GM23338 (cell line): ENCODE results near the gene MTMR6. TPM values are rescaled to one million over a fixed set of nuclear protein-coding genes. Genes with fewer than 3 reads are reported as not detected.

Experiments
- ATAC-seq: fragments of 200-7000 bp; cut with Tn5 transposase; 3 replicates; pipeline ENCODE4 v1.9.1; 2020
- DNase-seq: peaks from one replicate; pipeline ENCODE4 v3.0.0-alpha.2; 2015; ENCODE audit warnings: low spot score
- H2AFZ ChIP-seq: fragments of 200-600 bp; sonication (generic); 2 replicates; pipeline ENCODE4 v1.8.0; 2016; ENCODE audit warnings: antibody characterized with exemption, mild to moderate bottlenecking, moderate library complexity
- H3F3A ChIP-seq: fragments of 200-600 bp; sonication (generic); replicated peaks from 2 replicates; pipeline ENCODE4 v1.8.0; 2017; ENCODE audit warnings: antibody characterized with exemption, mixed run types, low read depth
- H3K27ac ChIP-seq: fragments of 200-600 bp; sonication (generic); 2 replicates; pipeline ENCODE4 v1.6.1; 2016; ENCODE audit warnings: low read depth
- H3K27me3 ChIP-seq: fragments of 200-600 bp; sonication (generic); 2 replicates; pipeline ENCODE4 v1.8.0; 2016; ENCODE audit warnings: mild to moderate bottlenecking, mixed run types, moderate library complexity; ENCODE audit not compliant: insufficient read depth
- H3K36me3 ChIP-seq: fragments of 200-600 bp; sonication (generic); 2 replicates; pipeline ENCODE4 v1.8.0; 2016; ENCODE audit warnings: mild to moderate bottlenecking; ENCODE audit not compliant: insufficient read depth
- H3K4me1 ChIP-seq: fragments of 200-600 bp; sonication (generic); 2 replicates; pipeline ENCODE4 v1.8.0; 2016; ENCODE audit warnings: mild to moderate bottlenecking, moderate library complexity; ENCODE audit not compliant: insufficient read depth
- H3K4me2 ChIP-seq: fragments of 200-600 bp; sonication (generic); 2 replicates; pipeline ENCODE4 v1.7.1; 2017; ENCODE audit warnings: mixed run types
- H3K4me3 ChIP-seq: fragments of 200-600 bp; sonication (generic); 2 replicates; pipeline ENCODE4 v1.6.1; 2016; ENCODE audit warnings: mixed run types
- H3K79me2 ChIP-seq: fragments of 200-600 bp; sonication (generic); replicated peaks from 2 replicates; pipeline ENCODE4 v1.8.0; 2017; ENCODE audit warnings: mild to moderate bottlenecking; ENCODE audit not compliant: insufficient read depth
- H3K9me2 ChIP-seq: fragments of 200-600 bp; sonication (generic); 2 replicates; pipeline ENCODE4 v1.8.0; 2017; ENCODE audit not compliant: insufficient read depth
- H4K20me1 ChIP-seq: fragments of 200-600 bp; sonication (generic); replicated peaks from 2 replicates; pipeline ENCODE4 v1.8.0; 2017; ENCODE audit warnings: mild to moderate bottlenecking; ENCODE audit not compliant: insufficient read depth
- H3K27ac Mint-ChIP-seq: 2 replicates; pipeline ENCODE4 v1.8.0; 2020; ENCODE audit warnings: inconsistent platforms, mild to moderate bottlenecking, moderate library complexity, mixed read lengths
- H3K27me3 Mint-ChIP-seq: 3 replicates; pipeline ENCODE4 v1.8.0; 2022; ENCODE audit warnings: low read depth, mild to moderate bottlenecking, moderate library complexity, mixed read lengths, inconsistent platforms; ENCODE audit not compliant: insufficient read depth, poor library complexity
- H3K36me3 Mint-ChIP-seq: 3 replicates; pipeline ENCODE4 v1.8.0; 2021; ENCODE audit warnings: low read depth, mild to moderate bottlenecking, inconsistent platforms, moderate library complexity, mixed read lengths
- H3K4me1 Mint-ChIP-seq: 3 replicates; pipeline ENCODE4 v1.8.0; 2020; ENCODE audit warnings: mild to moderate bottlenecking, inconsistent platforms, mixed read lengths
- H3K4me3 Mint-ChIP-seq: 3 replicates; pipeline ENCODE4 v1.8.0; 2021; ENCODE audit warnings: moderate library complexity, mild to moderate bottlenecking, inconsistent platforms, mixed read lengths
- H3K9me3 Mint-ChIP-seq: 3 replicates; pipeline ENCODE4 v1.8.0; 2020; ENCODE audit warnings: moderate library complexity, mild to moderate bottlenecking, inconsistent platforms, mixed read lengths
- CREB1 ChIP-seq: fragments of 250-450 bp; sonication (Bioruptor Pico); IDR thresholded peaks from 2 replicates; pipeline ENCODE4 v1.5.0; 2020; ENCODE audit warnings: low read depth, mild to moderate bottlenecking, moderate library complexity
- EZH2 ChIP-seq: fragments of 200-600 bp; sonication (generic); IDR thresholded peaks from one replicate; pipeline ENCODE4 v1.8.0; 2017; ENCODE audit warnings: antibody characterized with exemption, mild to moderate bottlenecking, low read depth; ENCODE audit not compliant: unreplicated experiment
- EZH2phosphoT487 ChIP-seq: fragments of 200-600 bp; sonication (generic); IDR thresholded peaks from one replicate; pipeline ENCODE4 v1.8.1; 2018; ENCODE audit warnings: antibody characterized with exemption; ENCODE audit not compliant: unreplicated experiment
- JUNB ChIP-seq: IDR thresholded peaks from one replicate; pipeline ENCODE4 v1.6.1; 2016; ENCODE audit warnings: antibody characterized with exemption; ENCODE audit not compliant: unreplicated experiment
- NANOG ChIP-seq: IDR thresholded peaks from 2 replicates; pipeline ENCODE4 v1.6.1; 2016; ENCODE audit warnings: antibody characterized with exemption, borderline replicate concordance
- POLR2AphosphoS5 ChIP-seq: IDR thresholded peaks from 2 replicates; pipeline ENCODE4 v1.6.1; 2016; ENCODE audit warnings: antibody characterized with exemption, low read depth
- STAT1 ChIP-seq: IDR thresholded peaks from one replicate; pipeline ENCODE4 v1.6.1; 2016; ENCODE audit warnings: antibody characterized with exemption; ENCODE audit not compliant: unreplicated experiment
- ZNF114 ChIP-seq: fragments of 250-450 bp; sonication (Bioruptor Pico); IDR thresholded peaks from 2 replicates; pipeline ENCODE4 v1.5.0; 2020; ENCODE audit warnings: mild to moderate bottlenecking, moderate library complexity
- ZNF331 ChIP-seq: fragments of 250-450 bp; sonication (Bioruptor Pico); IDR thresholded peaks from 2 replicates; pipeline ENCODE4 v1.5.0; 2020; ENCODE audit warnings: low read depth, mild to moderate bottlenecking, moderate library complexity
- polyA plus RNA-seq: library from polyadenylated mRNA; unstranded; fragments of >200 nt; fragmentation: Nextera tagmentation; extraction: Ambion mirVana; gene quantifications from 2 replicates; pipeline ENCODE4 v1.2.1, GENCODE V29; 2016
- total RNA-seq: library from RNA; depleted of rRNA; stranded (reverse); fragments of >200 nt; shearing (Covaris generic); gene quantifications from 2 replicates; pipeline ENCODE4 v1.2.3, GENCODE V29; 2014
- TF ChIP-seq, protein P1 (sequence below): IDR thresholded peaks from one replicate; pipeline ENCODE4 v1.6.1; 2018; ENCODE audit warnings: antibody characterized with exemption; ENCODE audit not compliant: unreplicated experiment
- TF ChIP-seq, protein P2 (sequence below): IDR thresholded peaks from 2 replicates; pipeline ENCODE4 v1.6.1; 2016; ENCODE audit warnings: antibody characterized with exemption
- TF ChIP-seq, protein P3 (sequence below), 2 experiments: fragments of 200-600 bp in 1 of 2; sonication (generic) in 1 of 2; conservative IDR thresholded peaks; 2 replicates each; pipeline versions ENCODE4 v1.5.1 to v1.6.1; 2016 to 2017; ENCODE audit warnings: antibody characterized with exemption in 2 of 2, low read depth in 2 of 2, mild to moderate bottlenecking in 2 of 2, moderate library complexity in 1 of 2
- TF ChIP-seq, protein P4 (sequence below): fragments of 250-450 bp; sonication (Bioruptor Pico); IDR thresholded peaks from 2 replicates; pipeline ENCODE4 v1.5.0; 2020; ENCODE audit warnings: mild to moderate bottlenecking, moderate library complexity

Gene MTMR6
- total and polyA plus RNA-seq, 2 experiments from 2014 or later, result 4.6 to 9.5 TPM

DNA sequence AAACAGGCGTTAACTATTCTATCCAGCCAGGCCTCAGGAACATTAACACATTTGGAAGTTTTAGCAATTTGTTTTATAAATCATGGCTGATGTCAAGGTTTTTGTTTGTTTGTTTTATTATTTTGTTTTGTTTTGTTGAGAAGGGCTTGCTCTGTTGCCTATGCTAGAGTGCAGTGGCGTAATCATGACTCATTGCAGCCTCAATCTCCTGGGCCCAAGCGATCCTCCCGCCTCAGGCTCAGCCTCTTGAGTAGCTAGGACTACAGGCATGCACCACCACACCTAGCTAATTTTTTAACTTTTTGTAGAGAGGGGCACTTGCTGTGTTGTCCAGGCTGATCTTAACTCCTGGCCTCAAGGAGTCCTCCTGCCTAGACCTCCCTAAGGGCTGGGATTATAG, 42.4 kb upstream of the MTMR6 start:
- H3F3A ChIP-seq, result no peaks in the 10 kb centered on the region

More for the DNA sequence above, 42.4 kb upstream of the MTMR6 start:
- Histone ChIP-seq H2AFZ (no peak overlapping the region), H3K9me2 (no peaks in the 10 kb centered on the region), H3K27me3 (no peaks in the 10 kb centered on the region), H3K4me1 (no peaks in the 10 kb centered on the region), H3K4me2 (no peak overlapping the region), H3K27ac (no peak overlapping the region), H4K20me1 (no peaks in the 10 kb centered on the region; the same call in 1 of the 2 replicates), H3K36me3 (peaks cover 65% of the 10 kb centered on the region), H3K79me2 (peaks cover 7% of the 10 kb centered on the region), H3K4me3 (no peak overlapping the region)
- Mint-ChIP-seq H3K4me3 (no peak overlapping the region), H3K27ac (no peak overlapping the region), H3K27me3 (no peaks in the 10 kb centered on the region), H3K4me1 (no peaks in the 10 kb centered on the region), H3K9me3 (no peaks in the 10 kb centered on the region), H3K36me3 (peaks cover 58% of the 10 kb centered on the region)
- ATAC-seq, result no peak
- TF ChIP-seq JUNB (no peak), CREB1 (CRISPR knock-in tag) (no peak), EZH2 (no peak), ZNF114 (no peak), EZH2phosphoT487 (no peak), NANOG (no peak), STAT1 (no peak), ZNF331 (CRISPR knock-in tag) (no peak), POLR2AphosphoS5 (no peak)
- TF ChIP-seq, protein P1, sequence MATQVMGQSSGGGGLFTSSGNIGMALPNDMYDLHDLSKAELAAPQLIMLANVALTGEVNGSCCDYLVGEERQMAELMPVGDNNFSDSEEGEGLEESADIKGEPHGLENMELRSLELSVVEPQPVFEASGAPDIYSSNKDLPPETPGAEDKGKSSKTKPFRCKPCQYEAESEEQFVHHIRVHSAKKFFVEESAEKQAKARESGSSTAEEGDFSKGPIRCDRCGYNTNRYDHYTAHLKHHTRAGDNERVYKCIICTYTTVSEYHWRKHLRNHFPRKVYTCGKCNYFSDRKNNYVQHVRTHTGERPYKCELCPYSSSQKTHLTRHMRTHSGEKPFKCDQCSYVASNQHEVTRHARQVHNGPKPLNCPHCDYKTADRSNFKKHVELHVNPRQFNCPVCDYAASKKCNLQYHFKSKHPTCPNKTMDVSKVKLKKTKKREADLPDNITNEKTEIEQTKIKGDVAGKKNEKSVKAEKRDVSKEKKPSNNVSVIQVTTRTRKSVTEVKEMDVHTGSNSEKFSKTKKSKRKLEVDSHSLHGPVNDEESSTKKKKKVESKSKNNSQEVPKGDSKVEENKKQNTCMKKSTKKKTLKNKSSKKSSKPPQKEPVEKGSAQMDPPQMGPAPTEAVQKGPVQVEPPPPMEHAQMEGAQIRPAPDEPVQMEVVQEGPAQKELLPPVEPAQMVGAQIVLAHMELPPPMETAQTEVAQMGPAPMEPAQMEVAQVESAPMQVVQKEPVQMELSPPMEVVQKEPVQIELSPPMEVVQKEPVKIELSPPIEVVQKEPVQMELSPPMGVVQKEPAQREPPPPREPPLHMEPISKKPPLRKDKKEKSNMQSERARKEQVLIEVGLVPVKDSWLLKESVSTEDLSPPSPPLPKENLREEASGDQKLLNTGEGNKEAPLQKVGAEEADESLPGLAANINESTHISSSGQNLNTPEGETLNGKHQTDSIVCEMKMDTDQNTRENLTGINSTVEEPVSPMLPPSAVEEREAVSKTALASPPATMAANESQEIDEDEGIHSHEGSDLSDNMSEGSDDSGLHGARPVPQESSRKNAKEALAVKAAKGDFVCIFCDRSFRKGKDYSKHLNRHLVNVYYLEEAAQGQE, result no peak
- TF ChIP-seq, protein P2, sequence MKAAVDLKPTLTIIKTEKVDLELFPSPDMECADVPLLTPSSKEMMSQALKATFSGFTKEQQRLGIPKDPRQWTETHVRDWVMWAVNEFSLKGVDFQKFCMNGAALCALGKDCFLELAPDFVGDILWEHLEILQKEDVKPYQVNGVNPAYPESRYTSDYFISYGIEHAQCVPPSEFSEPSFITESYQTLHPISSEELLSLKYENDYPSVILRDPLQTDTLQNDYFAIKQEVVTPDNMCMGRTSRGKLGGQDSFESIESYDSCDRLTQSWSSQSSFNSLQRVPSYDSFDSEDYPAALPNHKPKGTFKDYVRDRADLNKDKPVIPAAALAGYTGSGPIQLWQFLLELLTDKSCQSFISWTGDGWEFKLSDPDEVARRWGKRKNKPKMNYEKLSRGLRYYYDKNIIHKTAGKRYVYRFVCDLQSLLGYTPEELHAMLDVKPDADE, result no peak
- TF ChIP-seq, protein P3, sequence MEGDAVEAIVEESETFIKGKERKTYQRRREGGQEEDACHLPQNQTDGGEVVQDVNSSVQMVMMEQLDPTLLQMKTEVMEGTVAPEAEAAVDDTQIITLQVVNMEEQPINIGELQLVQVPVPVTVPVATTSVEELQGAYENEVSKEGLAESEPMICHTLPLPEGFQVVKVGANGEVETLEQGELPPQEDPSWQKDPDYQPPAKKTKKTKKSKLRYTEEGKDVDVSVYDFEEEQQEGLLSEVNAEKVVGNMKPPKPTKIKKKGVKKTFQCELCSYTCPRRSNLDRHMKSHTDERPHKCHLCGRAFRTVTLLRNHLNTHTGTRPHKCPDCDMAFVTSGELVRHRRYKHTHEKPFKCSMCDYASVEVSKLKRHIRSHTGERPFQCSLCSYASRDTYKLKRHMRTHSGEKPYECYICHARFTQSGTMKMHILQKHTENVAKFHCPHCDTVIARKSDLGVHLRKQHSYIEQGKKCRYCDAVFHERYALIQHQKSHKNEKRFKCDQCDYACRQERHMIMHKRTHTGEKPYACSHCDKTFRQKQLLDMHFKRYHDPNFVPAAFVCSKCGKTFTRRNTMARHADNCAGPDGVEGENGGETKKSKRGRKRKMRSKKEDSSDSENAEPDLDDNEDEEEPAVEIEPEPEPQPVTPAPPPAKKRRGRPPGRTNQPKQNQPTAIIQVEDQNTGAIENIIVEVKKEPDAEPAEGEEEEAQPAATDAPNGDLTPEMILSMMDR (conservative IDR thresholded peaks at IDR 0.05; ENCODE audit: low read depth in 2 of 2), result no peak
- TF ChIP-seq, protein P4, sequence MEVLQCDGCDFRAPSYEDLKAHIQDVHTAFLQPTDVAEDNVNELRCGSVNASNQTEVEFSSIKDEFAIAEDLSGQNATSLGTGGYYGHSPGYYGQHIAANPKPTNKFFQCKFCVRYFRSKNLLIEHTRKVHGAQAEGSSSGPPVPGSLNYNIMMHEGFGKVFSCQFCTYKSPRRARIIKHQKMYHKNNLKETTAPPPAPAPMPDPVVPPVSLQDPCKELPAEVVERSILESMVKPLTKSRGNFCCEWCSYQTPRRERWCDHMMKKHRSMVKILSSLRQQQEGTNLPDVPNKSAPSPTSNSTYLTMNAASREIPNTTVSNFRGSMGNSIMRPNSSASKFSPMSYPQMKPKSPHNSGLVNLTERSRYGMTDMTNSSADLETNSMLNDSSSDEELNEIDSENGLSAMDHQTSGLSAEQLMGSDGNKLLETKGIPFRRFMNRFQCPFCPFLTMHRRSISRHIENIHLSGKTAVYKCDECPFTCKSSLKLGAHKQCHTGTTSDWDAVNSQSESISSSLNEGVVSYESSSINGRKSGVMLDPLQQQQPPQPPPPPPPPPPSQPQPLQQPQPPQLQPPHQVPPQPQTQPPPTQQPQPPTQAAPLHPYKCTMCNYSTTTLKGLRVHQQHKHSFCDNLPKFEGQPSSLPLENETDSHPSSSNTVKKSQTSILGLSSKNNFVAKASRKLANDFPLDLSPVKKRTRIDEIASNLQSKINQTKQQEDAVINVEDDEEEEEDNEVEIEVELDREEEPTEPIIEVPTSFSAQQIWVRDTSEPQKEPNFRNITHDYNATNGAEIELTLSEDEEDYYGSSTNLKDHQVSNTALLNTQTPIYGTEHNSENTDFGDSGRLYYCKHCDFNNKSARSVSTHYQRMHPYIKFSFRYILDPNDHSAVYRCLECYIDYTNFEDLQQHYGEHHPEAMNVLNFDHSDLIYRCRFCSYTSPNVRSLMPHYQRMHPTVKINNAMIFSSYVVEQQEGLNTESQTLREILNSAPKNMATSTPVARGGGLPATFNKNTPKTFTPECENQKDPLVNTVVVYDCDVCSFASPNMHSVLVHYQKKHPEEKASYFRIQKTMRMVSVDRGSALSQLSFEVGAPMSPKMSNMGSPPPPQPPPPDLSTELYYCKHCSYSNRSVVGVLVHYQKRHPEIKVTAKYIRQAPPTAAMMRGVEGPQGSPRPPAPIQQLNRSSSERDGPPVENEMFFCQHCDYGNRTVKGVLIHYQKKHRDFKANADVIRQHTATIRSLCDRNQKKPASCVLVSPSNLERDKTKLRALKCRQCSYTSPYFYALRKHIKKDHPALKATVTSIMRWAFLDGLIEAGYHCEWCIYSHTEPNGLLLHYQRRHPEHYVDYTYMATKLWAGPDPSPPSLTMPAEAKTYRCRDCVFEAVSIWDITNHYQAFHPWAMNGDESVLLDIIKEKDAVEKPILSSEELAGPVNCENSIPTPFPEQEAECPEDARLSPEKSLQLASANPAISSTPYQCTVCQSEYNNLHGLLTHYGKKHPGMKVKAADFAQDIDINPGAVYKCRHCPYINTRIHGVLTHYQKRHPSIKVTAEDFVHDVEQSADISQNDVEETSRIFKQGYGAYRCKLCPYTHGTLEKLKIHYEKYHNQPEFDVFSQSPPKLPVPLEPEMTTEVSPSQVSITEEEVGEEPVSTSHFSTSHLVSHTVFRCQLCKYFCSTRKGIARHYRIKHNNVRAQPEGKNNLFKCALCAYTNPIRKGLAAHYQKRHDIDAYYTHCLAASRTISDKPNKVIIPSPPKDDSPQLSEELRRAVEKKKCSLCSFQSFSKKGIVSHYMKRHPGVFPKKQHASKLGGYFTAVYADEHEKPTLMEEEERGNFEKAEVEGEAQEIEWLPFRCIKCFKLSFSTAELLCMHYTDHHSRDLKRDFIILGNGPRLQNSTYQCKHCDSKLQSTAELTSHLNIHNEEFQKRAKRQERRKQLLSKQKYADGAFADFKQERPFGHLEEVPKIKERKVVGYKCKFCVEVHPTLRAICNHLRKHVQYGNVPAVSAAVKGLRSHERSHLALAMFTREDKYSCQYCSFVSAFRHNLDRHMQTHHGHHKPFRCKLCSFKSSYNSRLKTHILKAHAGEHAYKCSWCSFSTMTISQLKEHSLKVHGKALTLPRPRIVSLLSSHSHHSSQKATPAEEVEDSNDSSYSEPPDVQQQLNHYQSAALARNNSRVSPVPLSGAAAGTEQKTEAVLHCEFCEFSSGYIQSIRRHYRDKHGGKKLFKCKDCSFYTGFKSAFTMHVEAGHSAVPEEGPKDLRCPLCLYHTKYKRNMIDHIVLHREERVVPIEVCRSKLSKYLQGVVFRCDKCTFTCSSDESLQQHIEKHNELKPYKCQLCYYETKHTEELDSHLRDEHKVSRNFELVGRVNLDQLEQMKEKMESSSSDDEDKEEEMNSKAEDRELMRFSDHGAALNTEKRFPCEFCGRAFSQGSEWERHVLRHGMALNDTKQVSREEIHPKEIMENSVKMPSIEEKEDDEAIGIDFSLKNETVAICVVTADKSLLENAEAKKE, result no peak
- DNase-seq, result no peak
